ENCODE measurements around the gene MEX3A. TPM values are rescaled to one million over a fixed set of nuclear protein-coding genes. Genes with fewer than 3 reads are reported as not detected.

Gene MEX3A
- total and polyA plus RNA-seq, 2 experiments from 2014 or later, result 18.5 to 38.1 TPM

DNA sequence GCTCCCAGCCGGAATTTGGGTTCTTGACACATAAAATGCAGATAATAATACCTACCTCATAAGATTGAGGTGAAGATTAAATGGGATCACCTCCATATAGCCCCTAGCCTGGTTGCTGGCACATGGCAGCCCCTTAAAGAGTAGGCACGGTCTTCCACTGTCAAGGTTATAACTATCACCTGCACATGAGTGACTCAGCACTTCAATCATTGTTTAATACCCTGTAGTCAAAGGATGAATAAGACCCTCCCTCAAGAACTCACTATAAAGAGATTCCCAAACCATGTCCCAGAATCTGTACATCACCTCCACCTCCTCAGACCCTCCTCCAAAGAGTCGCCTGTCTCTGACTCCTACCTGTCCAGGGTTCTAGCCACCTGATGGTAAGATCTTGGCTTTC lies 25.8 kb upstream of the MEX3A start (continued):
- TF ChIP-seq, protein P1, sequence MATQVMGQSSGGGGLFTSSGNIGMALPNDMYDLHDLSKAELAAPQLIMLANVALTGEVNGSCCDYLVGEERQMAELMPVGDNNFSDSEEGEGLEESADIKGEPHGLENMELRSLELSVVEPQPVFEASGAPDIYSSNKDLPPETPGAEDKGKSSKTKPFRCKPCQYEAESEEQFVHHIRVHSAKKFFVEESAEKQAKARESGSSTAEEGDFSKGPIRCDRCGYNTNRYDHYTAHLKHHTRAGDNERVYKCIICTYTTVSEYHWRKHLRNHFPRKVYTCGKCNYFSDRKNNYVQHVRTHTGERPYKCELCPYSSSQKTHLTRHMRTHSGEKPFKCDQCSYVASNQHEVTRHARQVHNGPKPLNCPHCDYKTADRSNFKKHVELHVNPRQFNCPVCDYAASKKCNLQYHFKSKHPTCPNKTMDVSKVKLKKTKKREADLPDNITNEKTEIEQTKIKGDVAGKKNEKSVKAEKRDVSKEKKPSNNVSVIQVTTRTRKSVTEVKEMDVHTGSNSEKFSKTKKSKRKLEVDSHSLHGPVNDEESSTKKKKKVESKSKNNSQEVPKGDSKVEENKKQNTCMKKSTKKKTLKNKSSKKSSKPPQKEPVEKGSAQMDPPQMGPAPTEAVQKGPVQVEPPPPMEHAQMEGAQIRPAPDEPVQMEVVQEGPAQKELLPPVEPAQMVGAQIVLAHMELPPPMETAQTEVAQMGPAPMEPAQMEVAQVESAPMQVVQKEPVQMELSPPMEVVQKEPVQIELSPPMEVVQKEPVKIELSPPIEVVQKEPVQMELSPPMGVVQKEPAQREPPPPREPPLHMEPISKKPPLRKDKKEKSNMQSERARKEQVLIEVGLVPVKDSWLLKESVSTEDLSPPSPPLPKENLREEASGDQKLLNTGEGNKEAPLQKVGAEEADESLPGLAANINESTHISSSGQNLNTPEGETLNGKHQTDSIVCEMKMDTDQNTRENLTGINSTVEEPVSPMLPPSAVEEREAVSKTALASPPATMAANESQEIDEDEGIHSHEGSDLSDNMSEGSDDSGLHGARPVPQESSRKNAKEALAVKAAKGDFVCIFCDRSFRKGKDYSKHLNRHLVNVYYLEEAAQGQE (IDR thresholded peaks at IDR 0.05; ENCODE audit: unreplicated experiment), result no peak
- TF ChIP-seq, protein P2, sequence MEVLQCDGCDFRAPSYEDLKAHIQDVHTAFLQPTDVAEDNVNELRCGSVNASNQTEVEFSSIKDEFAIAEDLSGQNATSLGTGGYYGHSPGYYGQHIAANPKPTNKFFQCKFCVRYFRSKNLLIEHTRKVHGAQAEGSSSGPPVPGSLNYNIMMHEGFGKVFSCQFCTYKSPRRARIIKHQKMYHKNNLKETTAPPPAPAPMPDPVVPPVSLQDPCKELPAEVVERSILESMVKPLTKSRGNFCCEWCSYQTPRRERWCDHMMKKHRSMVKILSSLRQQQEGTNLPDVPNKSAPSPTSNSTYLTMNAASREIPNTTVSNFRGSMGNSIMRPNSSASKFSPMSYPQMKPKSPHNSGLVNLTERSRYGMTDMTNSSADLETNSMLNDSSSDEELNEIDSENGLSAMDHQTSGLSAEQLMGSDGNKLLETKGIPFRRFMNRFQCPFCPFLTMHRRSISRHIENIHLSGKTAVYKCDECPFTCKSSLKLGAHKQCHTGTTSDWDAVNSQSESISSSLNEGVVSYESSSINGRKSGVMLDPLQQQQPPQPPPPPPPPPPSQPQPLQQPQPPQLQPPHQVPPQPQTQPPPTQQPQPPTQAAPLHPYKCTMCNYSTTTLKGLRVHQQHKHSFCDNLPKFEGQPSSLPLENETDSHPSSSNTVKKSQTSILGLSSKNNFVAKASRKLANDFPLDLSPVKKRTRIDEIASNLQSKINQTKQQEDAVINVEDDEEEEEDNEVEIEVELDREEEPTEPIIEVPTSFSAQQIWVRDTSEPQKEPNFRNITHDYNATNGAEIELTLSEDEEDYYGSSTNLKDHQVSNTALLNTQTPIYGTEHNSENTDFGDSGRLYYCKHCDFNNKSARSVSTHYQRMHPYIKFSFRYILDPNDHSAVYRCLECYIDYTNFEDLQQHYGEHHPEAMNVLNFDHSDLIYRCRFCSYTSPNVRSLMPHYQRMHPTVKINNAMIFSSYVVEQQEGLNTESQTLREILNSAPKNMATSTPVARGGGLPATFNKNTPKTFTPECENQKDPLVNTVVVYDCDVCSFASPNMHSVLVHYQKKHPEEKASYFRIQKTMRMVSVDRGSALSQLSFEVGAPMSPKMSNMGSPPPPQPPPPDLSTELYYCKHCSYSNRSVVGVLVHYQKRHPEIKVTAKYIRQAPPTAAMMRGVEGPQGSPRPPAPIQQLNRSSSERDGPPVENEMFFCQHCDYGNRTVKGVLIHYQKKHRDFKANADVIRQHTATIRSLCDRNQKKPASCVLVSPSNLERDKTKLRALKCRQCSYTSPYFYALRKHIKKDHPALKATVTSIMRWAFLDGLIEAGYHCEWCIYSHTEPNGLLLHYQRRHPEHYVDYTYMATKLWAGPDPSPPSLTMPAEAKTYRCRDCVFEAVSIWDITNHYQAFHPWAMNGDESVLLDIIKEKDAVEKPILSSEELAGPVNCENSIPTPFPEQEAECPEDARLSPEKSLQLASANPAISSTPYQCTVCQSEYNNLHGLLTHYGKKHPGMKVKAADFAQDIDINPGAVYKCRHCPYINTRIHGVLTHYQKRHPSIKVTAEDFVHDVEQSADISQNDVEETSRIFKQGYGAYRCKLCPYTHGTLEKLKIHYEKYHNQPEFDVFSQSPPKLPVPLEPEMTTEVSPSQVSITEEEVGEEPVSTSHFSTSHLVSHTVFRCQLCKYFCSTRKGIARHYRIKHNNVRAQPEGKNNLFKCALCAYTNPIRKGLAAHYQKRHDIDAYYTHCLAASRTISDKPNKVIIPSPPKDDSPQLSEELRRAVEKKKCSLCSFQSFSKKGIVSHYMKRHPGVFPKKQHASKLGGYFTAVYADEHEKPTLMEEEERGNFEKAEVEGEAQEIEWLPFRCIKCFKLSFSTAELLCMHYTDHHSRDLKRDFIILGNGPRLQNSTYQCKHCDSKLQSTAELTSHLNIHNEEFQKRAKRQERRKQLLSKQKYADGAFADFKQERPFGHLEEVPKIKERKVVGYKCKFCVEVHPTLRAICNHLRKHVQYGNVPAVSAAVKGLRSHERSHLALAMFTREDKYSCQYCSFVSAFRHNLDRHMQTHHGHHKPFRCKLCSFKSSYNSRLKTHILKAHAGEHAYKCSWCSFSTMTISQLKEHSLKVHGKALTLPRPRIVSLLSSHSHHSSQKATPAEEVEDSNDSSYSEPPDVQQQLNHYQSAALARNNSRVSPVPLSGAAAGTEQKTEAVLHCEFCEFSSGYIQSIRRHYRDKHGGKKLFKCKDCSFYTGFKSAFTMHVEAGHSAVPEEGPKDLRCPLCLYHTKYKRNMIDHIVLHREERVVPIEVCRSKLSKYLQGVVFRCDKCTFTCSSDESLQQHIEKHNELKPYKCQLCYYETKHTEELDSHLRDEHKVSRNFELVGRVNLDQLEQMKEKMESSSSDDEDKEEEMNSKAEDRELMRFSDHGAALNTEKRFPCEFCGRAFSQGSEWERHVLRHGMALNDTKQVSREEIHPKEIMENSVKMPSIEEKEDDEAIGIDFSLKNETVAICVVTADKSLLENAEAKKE (CRISPR knock-in tag; IDR thresholded peaks at IDR 0.05), result no peak
- TF ChIP-seq NANOG (IDR thresholded peaks at IDR 0.05; ENCODE audit: borderline replicate concordance), result no peak

DNA sequence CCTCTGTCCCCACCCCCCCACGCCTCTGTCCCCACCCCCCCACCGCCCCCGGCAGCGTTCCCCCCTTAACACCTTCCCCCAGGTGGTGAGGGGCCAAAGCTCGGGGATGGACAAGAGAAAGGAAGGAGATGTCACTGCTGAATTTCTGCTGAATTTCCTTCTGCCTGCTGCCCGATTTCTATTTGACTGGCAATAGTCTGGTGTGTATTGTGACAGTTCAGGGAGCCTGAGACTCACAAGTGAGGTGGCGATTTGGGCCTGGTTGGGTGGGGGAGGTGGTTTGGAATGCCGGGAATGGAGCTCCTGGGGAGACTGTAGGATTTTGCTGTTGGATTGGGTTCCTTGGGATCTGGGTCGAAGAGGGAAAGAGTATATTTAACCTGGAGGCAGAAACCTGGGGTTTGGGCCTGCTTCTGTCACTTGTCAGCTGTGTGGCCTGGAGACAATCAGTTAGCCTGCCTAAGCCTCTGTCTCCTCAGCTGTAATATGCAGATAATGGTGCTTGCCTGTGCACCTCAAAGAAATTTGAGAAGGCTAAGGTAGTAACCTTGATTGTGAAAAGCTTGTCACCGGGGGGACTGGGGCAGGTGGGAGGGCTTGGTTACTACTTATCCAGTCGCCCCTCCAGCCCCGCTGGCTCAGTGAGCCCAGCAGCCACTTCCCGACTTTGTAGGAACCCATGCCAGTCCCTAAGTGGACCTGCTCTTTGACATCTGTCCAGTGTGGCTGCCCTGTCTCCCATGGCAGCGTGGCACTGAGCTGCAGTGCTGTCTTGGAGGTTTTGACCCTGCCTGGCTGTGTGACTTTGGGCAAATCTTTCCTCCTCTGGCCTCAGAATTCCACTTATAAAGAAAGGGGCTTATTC lies 24.6 kb upstream of the MEX3A start:
- Histone ChIP-seq H3K27ac (ENCODE audit: low read depth) (peak overlapping the region; percentile 93), H3K4me2 (peak overlapping the region; percentile 88), H3K4me1 (ENCODE audit: insufficient read depth) (peaks cover 36% of the 10 kb centered on the region), H3K4me3 (peak overlapping the region; percentile 72), H3K36me3 (ENCODE audit: insufficient read depth) (no peaks in the 10 kb centered on the region), H2AFZ (no peak overlapping the region), H3F3A (replicated peaks; ENCODE audit: low read depth) (peaks cover 34% of the 10 kb centered on the region), H3K27me3 (ENCODE audit: insufficient read depth) (no peaks in the 10 kb centered on the region), H3K9me2 (ENCODE audit: insufficient read depth) (no peaks in the 10 kb centered on the region), H3K79me2 (replicated peaks; ENCODE audit: insufficient read depth) (no peaks in the 10 kb centered on the region), H4K20me1 (replicated peaks; ENCODE audit: insufficient read depth) (peaks cover 5% of the 10 kb centered on the region; the same call in 1 of the 2 replicates)
- Mint-ChIP-seq H3K9me3 (no peaks in the 10 kb centered on the region; the same call in 2 of the 3 replicates), H3K4me3 (peak overlapping the region; percentile 65), H3K4me1 (peaks cover 49% of the 10 kb centered on the region), H3K27ac (peak overlapping the region; percentile 48; the same call in 1 of the 2 replicates), H3K27me3 (ENCODE audit: insufficient read depth, low read depth, poor library complexity) (peaks cover 36% of the 10 kb centered on the region), H3K36me3 (ENCODE audit: low read depth) (no peaks in the 10 kb centered on the region)
- ATAC-seq (peak; percentile 65), DNase-seq (ENCODE audit: low spot score) (peak; percentile 92)
- TF ChIP-seq POLR2AphosphoS5 (IDR thresholded peaks at IDR 0.05; ENCODE audit: low read depth), result no peak
- TF ChIP-seq, protein P1 (IDR thresholded peaks at IDR 0.05; ENCODE audit: unreplicated experiment), result no peak
- no peak for TF ChIP-seq EZH2phosphoT487 (IDR thresholded peaks at IDR 0.05; ENCODE audit: unreplicated experiment)
- peak; percentile 45 for TF ChIP-seq CREB1 (CRISPR knock-in tag; IDR thresholded peaks at IDR 0.05; ENCODE audit: low read depth)
- no peak for TF ChIP-seq ZNF114 (CRISPR knock-in tag; IDR thresholded peaks at IDR 0.05)
